ENCODE measurements around the gene PEAK1. TPM values are rescaled to one million over a fixed set of nuclear protein-coding genes. Genes with fewer than 3 reads are reported as not detected.

PEAK1 gene
- total and polyA plus RNA-seq, 4 donors: 8.6 to 147 (median 40.2) TPM

DNA sequence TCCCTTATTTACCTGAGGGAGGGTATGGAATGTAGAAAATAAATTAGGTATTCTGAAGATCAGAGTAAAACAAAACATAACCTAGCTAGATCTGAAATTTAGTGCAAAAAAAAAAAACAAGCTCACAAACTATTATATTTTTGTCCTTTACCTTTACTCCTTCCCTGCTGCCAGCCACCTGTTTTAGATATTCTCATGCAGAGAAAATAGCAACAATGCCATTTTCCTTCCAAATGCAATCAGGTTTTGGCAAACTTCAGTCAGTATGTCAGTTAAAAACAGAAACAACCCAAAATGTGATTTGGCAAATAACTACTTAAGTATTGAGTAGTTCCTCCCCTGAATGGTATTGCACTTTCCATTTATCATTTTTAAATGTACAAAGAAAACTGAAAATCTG is 35.8 kb downstream of the PEAK1 start:
- DNase-seq: no peak
- Histone ChIP-seq H3K27me3 (ENCODE audit: control insufficient read depth in 3 of 3, insufficient read depth in 3 of 3, low read length in 2 of 3) (no peaks in the 10 kb centered on the region), H3K9me3 (ENCODE audit: control insufficient read depth in 4 of 4, insufficient read depth in 3 of 4, low read length in 3 of 4) (no peaks in the 10 kb centered on the region), H3K4me3 (no peak overlapping the region), H3K27ac (ENCODE audit: low read depth in 1 of 2, low read length in 1 of 2) (no peak overlapping the region), H3K9ac (ENCODE audit: insufficient read depth in 1 of 2, low read length in 2 of 2) (no peak overlapping the region), H3K4me1 (ENCODE audit: control insufficient read depth in 5 of 5, insufficient read depth in 5 of 5, low read length in 5 of 5) (peaks cover 0 to 35% (median 0%) of the 10 kb centered on the region in 5 donors), H3K36me3 (ENCODE audit: control insufficient read depth in 4 of 4, insufficient read depth in 4 of 4, low read length in 4 of 4) (no peaks in the 10 kb centered on the region)
- no peak for TF ChIP-seq CTCF (IDR thresholded peaks at IDR 0.05; ENCODE audit: control extremely low read depth, extremely low read depth)
- no peak for ATAC-seq (ENCODE audit: insufficient read depth, low FRiP score)

DNA sequence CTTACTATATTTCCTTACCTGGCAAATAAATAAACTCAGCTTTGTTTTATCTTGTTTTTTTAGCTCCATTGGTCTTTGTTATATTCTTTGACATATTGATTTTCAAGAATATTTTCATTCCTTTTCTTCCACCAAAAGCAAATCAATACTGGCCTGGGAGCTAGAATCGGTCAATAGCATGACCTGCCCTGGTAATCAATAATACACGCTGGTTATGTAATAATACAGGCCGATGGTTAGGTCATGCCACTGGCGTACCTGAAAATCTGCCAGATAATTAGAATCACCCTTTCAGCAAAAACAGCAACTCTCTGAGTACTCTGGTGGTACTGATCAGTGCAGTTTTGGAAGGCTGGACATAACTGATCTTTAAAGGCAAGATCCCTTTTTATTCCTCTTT is 39.9 kb downstream of the PEAK1 start:
- DNase-seq (no peak), ATAC-seq (ENCODE audit: insufficient read depth, low FRiP score) (no peak)
- H3K36me3 ChIP-seq (ENCODE audit: control insufficient read depth in 4 of 4, insufficient read depth in 4 of 4, low read length in 4 of 4): no peaks in the 10 kb centered on the region
- no peak overlapping the region for H3K4me3 ChIP-seq
- 97 to 98% methylated on average over 4 of the region's 4 CpGs for WGBS, 2 donors
- no peaks in the 10 kb centered on the region for H3K27me3 ChIP-seq (ENCODE audit: control insufficient read depth in 3 of 3, insufficient read depth in 3 of 3, low read length in 2 of 3)
- peaks cover 0 to 15% (median 0%) of the 10 kb centered on the region in 5 donors for H3K4me1 ChIP-seq (ENCODE audit: control insufficient read depth in 5 of 5, insufficient read depth in 5 of 5, low read length in 5 of 5)
- no peak overlapping the region for H3K27ac ChIP-seq (ENCODE audit: low read depth in 1 of 2, low read length in 1 of 2)
- no peaks in the 10 kb centered on the region for H3K9me3 ChIP-seq (ENCODE audit: control insufficient read depth in 4 of 4, insufficient read depth in 3 of 4, low read length in 3 of 4)
- no peak for TF ChIP-seq CTCF (IDR thresholded peaks at IDR 0.05; ENCODE audit: control extremely low read depth, extremely low read depth)
- no peak overlapping the region for H3K9ac ChIP-seq (ENCODE audit: insufficient read depth in 1 of 2, low read length in 2 of 2)

GRCh38 chr15:77376770-77377169 is 43.1 kb downstream of the PEAK1 start:
- no peak overlapping the region for H3K27ac ChIP-seq (ENCODE audit: low read depth in 1 of 2, low read length in 1 of 2)
- WGBS, 2 donors: 96 to 99% methylated on average over 1 of the region's 1 CpG
- DNase-seq (no peak), ATAC-seq (ENCODE audit: insufficient read depth, low FRiP score) (no peak)
- TF ChIP-seq CTCF (IDR thresholded peaks at IDR 0.05; ENCODE audit: control extremely low read depth, extremely low read depth): no peak
- H3K4me3 ChIP-seq: no peak overlapping the region
- no peak overlapping the region for H3K9ac ChIP-seq (ENCODE audit: insufficient read depth in 1 of 2, low read length in 2 of 2)
- H3K36me3 ChIP-seq (ENCODE audit: control insufficient read depth in 4 of 4, insufficient read depth in 4 of 4, low read length in 4 of 4): no peaks in the 10 kb centered on the region
- no peaks in the 10 kb centered on the region for H3K9me3 ChIP-seq (ENCODE audit: control insufficient read depth in 4 of 4, insufficient read depth in 3 of 4, low read length in 3 of 4)
- H3K27me3 ChIP-seq (ENCODE audit: control insufficient read depth in 3 of 3, insufficient read depth in 3 of 3, low read length in 2 of 3): no peaks in the 10 kb centered on the region
- peaks cover 0 to 14% (median 0%) of the 10 kb centered on the region in 5 donors for H3K4me1 ChIP-seq (ENCODE audit: control insufficient read depth in 5 of 5, insufficient read depth in 5 of 5, low read length in 5 of 5)

DNA sequence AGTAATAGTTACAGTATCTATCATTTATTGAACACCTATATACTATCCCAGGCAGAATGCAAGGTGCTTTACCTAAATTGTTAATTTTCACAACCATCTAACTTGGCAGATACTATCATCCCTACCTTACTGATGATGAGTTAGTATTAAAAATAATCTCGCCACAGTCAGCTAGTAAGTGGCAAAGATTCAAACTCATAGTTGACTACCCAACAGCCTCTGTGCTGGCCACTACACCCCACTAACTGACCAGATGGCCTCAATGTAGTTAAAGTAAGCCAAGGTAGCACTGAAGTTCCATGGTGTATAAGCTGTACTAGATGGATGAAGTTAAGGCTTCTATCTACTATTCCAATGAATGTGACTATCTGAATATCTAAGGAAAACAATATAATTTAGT is 44.8 kb downstream of the PEAK1 start:
- no peaks in the 10 kb centered on the region for H3K36me3 ChIP-seq (ENCODE audit: control insufficient read depth in 4 of 4, insufficient read depth in 4 of 4, low read length in 4 of 4)
- no peak for ATAC-seq (ENCODE audit: insufficient read depth, low FRiP score)
- 97 to 100% methylated on average over 1 of the region's 1 CpG for WGBS, 2 donors

More for the DNA sequence above, 44.8 kb downstream of the PEAK1 start:
- no peaks in the 10 kb centered on the region for H3K9me3 ChIP-seq (ENCODE audit: control insufficient read depth in 4 of 4, insufficient read depth in 3 of 4, low read length in 3 of 4)
- no peak for DNase-seq
- H3K4me1 ChIP-seq (ENCODE audit: control insufficient read depth in 5 of 5, insufficient read depth in 5 of 5, low read length in 5 of 5): peaks cover 0 to 14% (median 0%) of the 10 kb centered on the region in 5 donors
- no peak overlapping the region for H3K4me3 ChIP-seq
- no peaks in the 10 kb centered on the region for H3K27me3 ChIP-seq (ENCODE audit: control insufficient read depth in 3 of 3, insufficient read depth in 3 of 3, low read length in 2 of 3)
- no peak for TF ChIP-seq CTCF (IDR thresholded peaks at IDR 0.05; ENCODE audit: control extremely low read depth, extremely low read depth)
- H3K9ac ChIP-seq (ENCODE audit: insufficient read depth in 1 of 2, low read length in 2 of 2): no peak overlapping the region
- no peak overlapping the region for H3K27ac ChIP-seq (ENCODE audit: low read depth in 1 of 2, low read length in 1 of 2)

Measured in lung (tissue), 12 donors.